Measurements from ENCODE around the gene AIP. TPM values are rescaled to one million over a fixed set of nuclear protein-coding genes. Genes with fewer than 3 reads are reported as not detected.
"Not testable (repeated sequence)": the region's sequence is repeated elsewhere in the genome, so short reads cannot be mapped to it uniquely, and the experiment has no call there.

Gene AIP
- total RNA-seq, 2 experiments from 2014 or later: 160 to 169 TPM

DNA sequence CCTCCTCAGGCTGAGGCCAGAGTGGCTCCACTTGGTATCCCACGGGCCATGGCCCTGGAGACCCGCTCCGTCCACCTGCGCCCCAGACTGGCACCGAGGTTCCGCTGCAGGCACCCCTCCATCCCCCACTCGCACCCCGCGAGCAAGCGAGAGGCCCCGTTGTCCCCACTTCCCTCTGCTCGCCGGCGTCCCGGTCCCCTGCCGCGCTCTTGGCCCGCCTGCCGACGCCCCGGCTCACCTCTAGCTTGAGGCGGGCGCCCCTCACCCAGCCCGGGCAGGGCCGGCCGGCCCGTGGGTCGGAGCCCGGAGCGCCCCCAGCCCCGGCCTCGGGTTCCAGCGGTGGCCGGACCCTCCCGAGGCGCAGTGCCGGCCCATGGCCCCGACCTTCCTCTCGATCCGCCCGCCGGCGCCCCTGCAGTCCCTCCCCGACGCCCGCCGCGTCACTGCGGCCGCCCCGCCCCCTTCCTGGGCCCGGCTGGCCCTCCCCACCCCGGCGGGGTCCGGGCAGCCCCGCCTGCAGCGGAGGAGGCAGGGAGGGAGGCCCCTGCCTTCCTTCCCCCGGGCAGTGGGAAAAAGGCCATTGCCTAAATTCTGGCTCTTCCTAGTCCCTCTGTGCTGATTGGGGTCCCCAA, 22.2 kb downstream of the AIP start, which contains the start of gene PITPNM1:
Gene PITPNM1 (minus strand): TSS at position 414 of the 632 bp plus-strand sequence. CDS start 1,183 bp downstream, outside the sequence.
- Mint-ChIP-seq H3K9me3 (no peaks in the 10 kb centered on the region), H3K27ac (peak within 1 kb of the TSS; percentile 98), H3K36me3 (peaks cover 36% of the 10 kb centered on the region), H3K4me1 (ENCODE audit: low read depth) (peaks cover 51% of the 10 kb centered on the region), H3K27me3 (no peaks in the 10 kb centered on the region), H3K4me3 (peak within 1 kb of the TSS; percentile 90)
- CTCF ChIA-PET: interaction anchor here (0.6 to 2.8 kb wide), 8 partner anchors 17 to 154 kb away, joined by 4 to 18 read pairs (median 6); partner anchors contain the start of genes AIP, PPP1CA, PTPRCAP and TBC1D10C
- peak; percentile 86 for DNase-seq
- POLR2A ChIA-PET: interaction anchor here (0.8 to 2.0 kb wide), 9 partner anchors 16 to 265 kb away, joined by 3 to 21 read pairs (median 3); partner anchors contain the start of genes PTPRCAP and TBC1D10C
- intact Hi-C loops (cut with micrococcal nuclease): loop anchor here (1.0 to 5.0 kb wide), 3 partner anchors 66 to 233 kb away; partner anchors contain the start of gene GSTP1

DNA sequence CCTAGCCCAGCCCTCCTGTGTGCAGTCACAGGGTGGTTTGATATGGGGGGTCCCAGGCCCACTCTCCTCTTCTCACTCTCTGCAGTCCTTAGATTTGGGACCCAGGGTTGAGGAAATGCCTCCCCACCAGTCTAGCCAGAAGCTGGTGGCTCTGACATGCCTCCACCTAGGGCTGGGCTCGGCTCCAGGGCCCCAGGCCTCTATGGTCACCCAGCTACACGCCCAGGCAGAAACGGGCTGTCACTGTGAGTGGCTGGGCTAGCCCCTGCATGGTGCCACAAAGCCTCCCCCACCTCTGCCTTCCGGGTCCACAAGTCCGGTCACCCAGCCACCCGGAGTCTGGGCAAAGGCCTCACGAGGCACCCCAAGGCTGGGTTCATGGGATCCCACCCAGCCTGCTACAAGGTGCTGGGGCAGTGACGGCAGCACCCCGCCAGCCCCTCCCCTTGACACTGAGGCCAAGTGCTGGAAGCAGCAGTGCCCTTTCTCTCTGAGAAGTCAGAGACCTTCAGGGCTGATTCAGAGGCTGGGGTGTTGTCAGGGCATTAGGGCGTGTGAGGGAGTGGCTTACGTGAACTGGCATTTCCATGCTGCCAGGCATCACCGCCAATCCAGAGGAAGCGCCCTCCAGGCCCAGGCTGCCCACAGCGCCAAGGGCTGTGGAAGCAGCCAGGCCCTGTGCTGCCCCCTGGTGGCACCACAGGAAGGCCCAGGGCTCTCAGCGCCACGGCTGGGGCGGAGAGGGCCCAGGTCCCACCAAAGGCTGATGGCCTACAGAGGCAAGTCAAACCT, 23.0 kb downstream of the AIP start:
- peak overlapping the region; percentile 90 for H3K4me3 Mint-ChIP-seq
- H3K27me3 Mint-ChIP-seq: no peaks in the 10 kb centered on the region
- intact Hi-C loops (cut with micrococcal nuclease): loop anchor here (1.0 to 5.0 kb wide), 9 partner anchors 18 to 234 kb away; partner anchors contain the start of genes GSTP1, POLD4 and TMEM134
- peaks cover 28% of the 10 kb centered on the region for H3K36me3 Mint-ChIP-seq
- peak overlapping the region; percentile 98 for H3K27ac Mint-ChIP-seq
- H3K4me1 Mint-ChIP-seq (ENCODE audit: low read depth): peaks cover 47% of the 10 kb centered on the region
- H3K9me3 Mint-ChIP-seq: no peaks in the 10 kb centered on the region
- CTCF ChIA-PET: interaction anchor here (0.6 to 2.8 kb wide), 8 partner anchors 17 to 149 kb away, joined by 4 to 18 read pairs (median 6); partner anchors contain the start of genes AIP, PPP1CA, PTPRCAP and TBC1D10C
- DNase-seq: peak; percentile 97
- POLR2A ChIA-PET: interaction anchor here (0.8 to 2.0 kb wide), 9 partner anchors 17 to 266 kb away, joined by 3 to 21 read pairs (median 3); partner anchors contain the start of genes PTPRCAP and TBC1D10C

DNA sequence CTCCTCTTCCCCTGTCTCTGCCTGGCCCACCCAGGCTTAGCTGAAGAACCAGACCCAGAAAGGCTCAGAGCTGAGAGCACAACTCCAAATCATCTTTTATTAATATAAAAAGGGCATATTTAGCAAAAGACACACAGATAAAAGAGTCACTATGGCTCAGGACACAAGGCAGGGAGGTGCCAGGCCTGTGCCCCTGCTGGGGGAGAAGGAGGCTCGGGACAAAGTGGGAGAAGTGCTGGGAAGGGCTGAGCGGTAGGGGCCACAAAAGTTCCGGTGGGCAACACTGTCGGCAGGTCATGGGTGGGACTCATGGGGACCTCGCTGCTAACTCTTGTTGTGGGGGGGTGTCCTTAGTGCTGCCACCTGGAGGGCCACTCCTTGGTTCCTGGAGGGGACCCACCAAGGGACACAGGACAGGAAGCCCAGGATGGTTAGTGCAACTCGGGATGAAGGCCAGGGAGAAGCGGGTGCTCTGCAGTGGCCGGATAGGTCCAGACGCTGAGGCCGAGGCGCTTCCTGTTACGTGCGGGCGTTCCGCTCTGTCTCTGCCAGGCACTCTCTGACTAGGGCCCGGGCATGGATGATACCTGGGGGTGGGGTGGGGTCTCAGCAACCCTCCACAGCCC, 23.7 kb downstream of the AIP start:
- ChIA-PET CTCF (interaction anchor here (0.6 to 2.8 kb wide), 7 partner anchors 18 to 105 kb away, joined by 4 to 18 read pairs (median 8); partner anchors contain the start of genes AIP, PPP1CA and PTPRCAP), POLR2A (interaction anchor here (0.6 to 1.7 kb wide), 3 partner anchors 20 to 68 kb away, joined by 3 to 4 read pairs (median 3); no protein-coding TSS in a partner anchor)
- intact Hi-C loops (cut with micrococcal nuclease): loop anchor here (1.0 to 5.0 kb wide), 8 partner anchors 19 to 234 kb away; partner anchors contain the start of genes GSTP1, POLD4 and TMEM134
- Mint-ChIP-seq H3K27me3 (no peaks in the 10 kb centered on the region), H3K36me3 (peaks cover 22% of the 10 kb centered on the region), H3K9me3 (no peaks in the 10 kb centered on the region), H3K27ac (peak overlapping the region; percentile 98), H3K4me1 (ENCODE audit: low read depth) (peaks cover 40% of the 10 kb centered on the region), H3K4me3 (peak overlapping the region; percentile 90)
- DNase-seq: no peak

GRCh38 chr11:67507242-67507863, 24.5 kb downstream of the AIP start:
- Mint-ChIP-seq H3K27me3 (no peaks in the 10 kb centered on the region), H3K4me3 (peak overlapping the region; percentile 90), H3K36me3 (peaks cover 22% of the 10 kb centered on the region), H3K9me3 (no peaks in the 10 kb centered on the region), H3K27ac (peak overlapping the region; percentile 98), H3K4me1 (ENCODE audit: low read depth) (peaks cover 34% of the 10 kb centered on the region)
- intact Hi-C loops (cut with micrococcal nuclease): loop anchor here (5.0 kb wide), 2 partner anchors 75 to 235 kb away; partner anchors contain the start of gene GSTP1
- no peak for DNase-seq
- ChIA-PET CTCF (interaction anchor here (0.6 to 1.2 kb wide), 4 partner anchors 70 to 151 kb away, joined by 3 to 6 read pairs (median 4); partner anchors contain the start of genes NUDT8, PPP1CA and PTPRCAP), POLR2A (interaction anchor here (0.8 to 1.9 kb wide), 3 partner anchors 21 to 70 kb away, joined by 3 to 5 read pairs (median 4); partner anchors contain the start of gene PTPRCAP)

DNA sequence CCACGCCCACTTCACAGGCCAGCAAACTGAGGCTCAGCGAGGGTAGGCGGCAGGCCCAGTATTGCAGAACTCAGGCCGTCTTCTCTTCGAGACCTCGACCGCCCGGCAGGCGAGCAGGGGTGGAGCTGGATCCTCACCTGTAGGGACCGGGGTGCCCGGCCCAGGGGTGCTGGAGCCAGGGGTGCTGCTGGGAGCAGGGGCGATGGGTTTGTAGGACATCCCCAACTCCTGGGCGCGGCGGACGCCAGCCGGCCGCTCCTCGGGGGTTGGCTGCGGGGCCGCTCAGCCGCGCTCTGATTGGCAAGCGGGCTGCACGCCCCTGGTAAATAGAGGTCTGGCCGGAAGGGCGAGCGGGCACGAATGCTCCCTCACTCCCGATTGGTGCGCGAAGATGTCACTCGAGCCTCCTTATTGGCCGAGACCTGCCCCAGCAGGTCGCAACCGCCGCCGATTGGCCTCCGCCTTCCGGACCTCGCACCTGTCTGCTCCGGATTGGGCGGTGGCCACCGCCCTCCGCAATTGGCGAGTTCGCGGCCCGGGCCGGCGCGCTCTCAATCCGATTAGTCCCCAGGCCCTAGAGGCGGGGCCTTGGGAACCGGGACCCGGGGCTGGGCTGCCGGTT, 25.1 kb downstream of the AIP start, which contains the start of gene CDK2AP2:
Gene CDK2AP2 (minus strand): TSS at position 299 of the 622 bp plus-strand sequence. CDS start 80 bp downstream, at position 219.
- Mint-ChIP-seq H3K9me3 (no peaks in the 10 kb centered on the region), H3K36me3 (peaks cover 17% of the 10 kb centered on the region), H3K27ac (peak within 1 kb of the TSS; percentile 98), H3K4me3 (peak within 1 kb of the TSS; percentile 90), H3K27me3 (no peaks in the 10 kb centered on the region), H3K4me1 (ENCODE audit: low read depth) (peaks cover 30% of the 10 kb centered on the region)
- ChIA-PET POLR2A (interaction anchor here (0.8 to 1.9 kb wide), 3 partner anchors 22 to 71 kb away, joined by 3 to 5 read pairs (median 4); partner anchors contain the start of gene PTPRCAP), CTCF (interaction anchor here (0.6 to 1.2 kb wide), 4 partner anchors 70 to 152 kb away, joined by 3 to 6 read pairs (median 4); partner anchors contain the start of genes NUDT8, PPP1CA and PTPRCAP)
- peak; percentile 99 for DNase-seq
- intact Hi-C loops (cut with micrococcal nuclease): loop anchor here (1.0 to 5.0 kb wide), 3 partner anchors 44 to 236 kb away; partner anchors contain the start of gene GSTP1

DNA sequence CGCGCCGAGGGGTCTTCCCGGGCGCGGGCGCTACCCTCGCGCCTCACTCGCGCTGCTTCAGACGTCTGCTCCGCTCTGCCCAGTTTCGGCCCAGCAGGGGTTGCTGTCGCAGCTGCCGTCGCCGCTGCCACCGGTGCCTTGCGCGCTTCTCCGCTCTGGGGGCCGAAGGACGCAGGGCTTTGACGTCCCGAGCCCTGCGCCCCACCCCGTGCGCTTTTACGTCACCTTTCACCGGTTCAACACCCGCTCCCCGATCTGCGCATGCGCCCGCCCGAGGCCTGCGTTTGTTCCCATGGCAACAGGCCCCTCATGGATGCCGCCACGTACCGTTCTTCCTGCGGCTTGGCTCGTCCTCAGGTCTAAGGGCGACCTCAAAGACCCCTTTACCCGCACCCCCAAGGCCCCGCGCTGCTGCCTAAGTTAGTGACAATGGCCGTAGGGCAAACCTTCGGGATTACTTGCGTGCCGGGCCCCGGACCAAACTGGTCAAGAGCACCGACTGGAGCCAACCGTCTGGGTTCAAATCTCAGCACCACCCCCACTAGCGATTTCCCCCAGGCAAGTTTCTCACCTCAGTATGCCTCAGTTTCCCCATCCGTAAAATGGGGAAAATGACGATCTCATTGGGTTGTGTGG, 25.8 kb downstream of the AIP start:
- intact Hi-C loops (cut with micrococcal nuclease): loop anchor here (1.0 to 5.0 kb wide), 3 partner anchors 44 to 236 kb away; partner anchors contain the start of gene GSTP1
- Mint-ChIP-seq H3K36me3 (peaks cover 13% of the 10 kb centered on the region), H3K4me3 (peak overlapping the region; percentile 90), H3K9me3 (no peaks in the 10 kb centered on the region), H3K27ac (peak overlapping the region; percentile 86), H3K4me1 (ENCODE audit: low read depth) (peaks cover 25% of the 10 kb centered on the region), H3K27me3 (peaks cover 1% of the 10 kb centered on the region)
- POLR2A ChIA-PET: interaction anchor here (1.7 to 1.9 kb wide), 2 partner anchors 22 to 72 kb away, joined by 4 to 5 read pairs; partner anchors contain the start of gene PTPRCAP
- CTCF ChIA-PET: interaction anchor here (0.6 to 1.0 kb wide), 2 partner anchors 107 to 121 kb away, joined by 4 to 6 read pairs; partner anchors contain the start of genes NUDT8 and PPP1CA
- DNase-seq: peak; percentile 98

- no peak overlapping the region for H3K27ac Mint-ChIP-seq
- POLR2A ChIA-PET: no interaction called here
- no peak for DNase-seq
- intact Hi-C loops (cut with micrococcal nuclease): no loop called here
- H3K27me3 Mint-ChIP-seq: peaks cover 1% of the 10 kb centered on the region
- H3K36me3 Mint-ChIP-seq: peaks cover 8% of the 10 kb centered on the region
- peak overlapping the region; percentile 47 for H3K4me3 Mint-ChIP-seq
- H3K9me3 Mint-ChIP-seq: no peaks in the 10 kb centered on the region
- CTCF ChIA-PET: no interaction called here
- H3K4me1 Mint-ChIP-seq (ENCODE audit: low read depth): peaks cover 23% of the 10 kb centered on the region
Observed at GRCh38 chr11:67510023-67510345, 27.2 kb downstream of the AIP start.

- CTCF ChIA-PET; intact Hi-C loops (cut with micrococcal nuclease); H3K36me3 Mint-ChIP-seq; H3K4me3 Mint-ChIP-seq; H3K27ac Mint-ChIP-seq; POLR2A ChIA-PET; H3K9me3 Mint-ChIP-seq; DNase-seq; H3K27me3 Mint-ChIP-seq: not testable (repeated sequence)
- H3K4me1 Mint-ChIP-seq (ENCODE audit: low read depth): peaks cover 14% of the 10 kb centered on the region
Observed at GRCh38 chr11:67511558-67511957, 28.7 kb downstream of the AIP start.

GRCh38 chr11:67514116-67514515, 31.3 kb downstream of the AIP start:
- peaks cover 1% of the 10 kb centered on the region for H3K4me1 Mint-ChIP-seq (ENCODE audit: low read depth)
- POLR2A ChIA-PET: no interaction called here
- CTCF ChIA-PET: no interaction called here
- DNase-seq: no peak
- no peak overlapping the region for H3K27ac Mint-ChIP-seq
- H3K36me3 Mint-ChIP-seq: no peaks in the 10 kb centered on the region
- H3K4me3 Mint-ChIP-seq: no peak overlapping the region
- intact Hi-C loops (cut with micrococcal nuclease): no loop called here
- no peaks in the 10 kb centered on the region for H3K9me3 Mint-ChIP-seq
- peaks cover 1% of the 10 kb centered on the region for H3K27me3 Mint-ChIP-seq

GRCh38 chr11:67516806-67517205, 34.0 kb downstream of the AIP start:
- Mint-ChIP-seq H3K4me1 (ENCODE audit: low read depth) (no peaks in the 10 kb centered on the region), H3K4me3 (no peak overlapping the region), H3K36me3 (no peaks in the 10 kb centered on the region), H3K27me3 (peaks cover 1% of the 10 kb centered on the region), H3K27ac (no peak overlapping the region), H3K9me3 (no peaks in the 10 kb centered on the region)
- no peak for DNase-seq
- ChIA-PET POLR2A (no interaction called here), CTCF (no interaction called here)
- intact Hi-C loops (cut with micrococcal nuclease): no loop called here
